ENCODE results near the gene SOWAHC. TPM values are rescaled to one million over a fixed set of nuclear protein-coding genes. Genes with fewer than 3 reads are reported as not detected.

SOWAHC gene
- total RNA-seq, 1 donor from 2014 or later: 16.5 TPM

DNA sequence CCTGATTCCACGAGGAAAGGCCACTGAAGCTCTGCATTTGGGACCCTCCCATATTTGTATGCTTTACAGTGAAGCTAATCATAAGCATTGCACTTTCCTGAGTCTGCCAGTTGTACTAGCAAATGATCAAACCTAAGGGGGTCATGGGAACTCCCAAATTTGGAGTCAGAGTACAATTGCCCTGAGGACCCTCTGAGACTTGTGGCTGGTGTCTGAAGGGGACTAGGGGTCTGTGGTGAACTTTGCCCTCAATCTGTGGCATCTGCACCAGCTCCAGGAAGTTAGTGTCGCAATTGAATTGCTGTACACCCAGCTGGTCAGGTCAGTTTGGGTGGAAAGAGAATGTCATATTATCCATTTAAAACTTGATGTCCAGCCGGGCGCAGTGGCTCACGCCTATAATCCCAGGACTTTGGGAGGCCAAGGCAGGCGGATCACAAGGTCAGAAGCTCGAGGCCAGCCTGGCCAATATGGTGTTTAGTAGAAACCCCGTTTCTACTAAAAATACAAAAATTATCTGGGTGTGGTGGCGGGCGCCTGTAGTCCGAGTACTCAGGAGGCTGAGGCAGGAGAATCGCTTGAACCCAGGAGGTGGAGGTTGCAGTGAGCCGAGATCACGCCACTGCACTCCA lies 18.1 kb downstream of the SOWAHC start:
- Histone ChIP-seq H3K4me1 (ENCODE audit: insufficient read depth, low read length) (no peaks in the 10 kb centered on the region), H3K9ac (ENCODE audit: low read length) (no peak overlapping the region), H3K9me3 (ENCODE audit: insufficient read depth, low read depth, low read length) (no peaks in the 10 kb centered on the region), H3K27ac (ENCODE audit: low read depth, low read length) (no peak overlapping the region), H3K4me2 (ENCODE audit: low read length) (no peak overlapping the region), H3K4me3 (ENCODE audit: insufficient read depth, low read depth, low read length) (no peak overlapping the region), H3K79me2 (ENCODE audit: insufficient read depth, low read length) (no peaks in the 10 kb centered on the region), H3K27me3 (ENCODE audit: insufficient read depth, low read length) (no peaks in the 10 kb centered on the region), H3K36me3 (ENCODE audit: insufficient read depth, low read length) (no peaks in the 10 kb centered on the region), H4K20me1 (ENCODE audit: insufficient read depth, low read length) (no peaks in the 10 kb centered on the region), H2AFZ (ENCODE audit: low read depth, low read length) (no peak overlapping the region)
- H3K36me3 Mint-ChIP-seq (ENCODE audit: low read depth, unreplicated experiment): no peaks in the 10 kb centered on the region
- H3K9me3 Mint-ChIP-seq (ENCODE audit: unreplicated experiment): no peaks in the 10 kb centered on the region
- FAIRE-seq (no peak), DNase-seq (ENCODE audit: low read depth) (no peak)
- peaks cover 1% of the 10 kb centered on the region for H3K4me1 Mint-ChIP-seq (ENCODE audit: low read depth, unreplicated experiment)
- H3K27me3 Mint-ChIP-seq (ENCODE audit: low read depth, unreplicated experiment): peaks cover 4% of the 10 kb centered on the region
- no peak overlapping the region for H3K4me3 Mint-ChIP-seq (ENCODE audit: unreplicated experiment)
- no peak overlapping the region for H3K27ac Mint-ChIP-seq (ENCODE audit: unreplicated experiment)
- TF ChIP-seq, protein P1, sequence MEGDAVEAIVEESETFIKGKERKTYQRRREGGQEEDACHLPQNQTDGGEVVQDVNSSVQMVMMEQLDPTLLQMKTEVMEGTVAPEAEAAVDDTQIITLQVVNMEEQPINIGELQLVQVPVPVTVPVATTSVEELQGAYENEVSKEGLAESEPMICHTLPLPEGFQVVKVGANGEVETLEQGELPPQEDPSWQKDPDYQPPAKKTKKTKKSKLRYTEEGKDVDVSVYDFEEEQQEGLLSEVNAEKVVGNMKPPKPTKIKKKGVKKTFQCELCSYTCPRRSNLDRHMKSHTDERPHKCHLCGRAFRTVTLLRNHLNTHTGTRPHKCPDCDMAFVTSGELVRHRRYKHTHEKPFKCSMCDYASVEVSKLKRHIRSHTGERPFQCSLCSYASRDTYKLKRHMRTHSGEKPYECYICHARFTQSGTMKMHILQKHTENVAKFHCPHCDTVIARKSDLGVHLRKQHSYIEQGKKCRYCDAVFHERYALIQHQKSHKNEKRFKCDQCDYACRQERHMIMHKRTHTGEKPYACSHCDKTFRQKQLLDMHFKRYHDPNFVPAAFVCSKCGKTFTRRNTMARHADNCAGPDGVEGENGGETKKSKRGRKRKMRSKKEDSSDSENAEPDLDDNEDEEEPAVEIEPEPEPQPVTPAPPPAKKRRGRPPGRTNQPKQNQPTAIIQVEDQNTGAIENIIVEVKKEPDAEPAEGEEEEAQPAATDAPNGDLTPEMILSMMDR (IDR thresholded peaks at IDR 0.05; ENCODE audit: insufficient read depth, low read depth, low read length): no peak
- no peak for TF ChIP-seq EZH2 (IDR thresholded peaks at IDR 0.05; ENCODE audit: insufficient read depth, low read length)

DNA sequence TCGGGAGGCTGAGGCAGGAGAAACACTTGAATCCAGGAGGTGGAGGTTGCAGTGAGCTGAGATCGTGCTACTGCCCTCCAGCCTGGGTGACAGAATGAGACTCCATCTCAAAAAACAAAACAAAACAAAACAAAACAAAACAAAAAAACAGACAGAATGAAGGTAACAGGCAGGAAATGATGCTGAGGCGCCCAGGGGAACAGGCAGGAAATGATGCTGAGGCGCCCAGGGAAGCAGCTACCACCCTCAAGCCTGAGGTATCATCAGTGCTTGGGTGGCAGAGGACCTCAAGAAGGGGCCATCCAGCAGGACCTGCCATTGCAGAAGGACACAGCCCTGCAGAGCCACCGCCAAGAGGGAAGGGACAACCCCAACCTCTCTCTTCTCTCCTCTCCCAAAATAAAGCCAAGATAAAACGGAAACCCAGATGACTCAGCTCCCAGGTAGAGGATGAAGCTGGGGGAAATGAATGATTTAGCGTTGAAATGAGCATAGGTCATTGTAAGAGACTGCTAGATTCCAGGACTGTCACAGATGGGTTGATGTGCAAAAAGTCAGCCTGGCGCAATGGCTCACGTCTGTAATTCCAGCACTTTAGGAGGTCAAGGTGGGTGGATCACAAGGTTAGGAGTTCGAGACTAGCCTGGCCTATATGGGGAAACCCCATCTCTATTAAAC lies 19.3 kb downstream of the SOWAHC start:
- no peaks in the 10 kb centered on the region for H3K27me3 Mint-ChIP-seq (ENCODE audit: low read depth, unreplicated experiment)
- H3K36me3 ChIP-seq (ENCODE audit: insufficient read depth, low read length): no peaks in the 10 kb centered on the region
- H3K4me1 ChIP-seq (ENCODE audit: insufficient read depth, low read length): no peaks in the 10 kb centered on the region
- no peaks in the 10 kb centered on the region for H3K9me3 ChIP-seq (ENCODE audit: insufficient read depth, low read depth, low read length)
- H3K4me3 Mint-ChIP-seq (ENCODE audit: unreplicated experiment): no peak overlapping the region
- H3K79me2 ChIP-seq (ENCODE audit: insufficient read depth, low read length): no peaks in the 10 kb centered on the region
- H3K27ac ChIP-seq (ENCODE audit: low read depth, low read length): no peak overlapping the region
- no peak for FAIRE-seq
- H3K4me3 ChIP-seq (ENCODE audit: insufficient read depth, low read depth, low read length): no peak overlapping the region
- no peak overlapping the region for H3K4me2 ChIP-seq (ENCODE audit: low read length)
- no peaks in the 10 kb centered on the region for H3K9me3 Mint-ChIP-seq (ENCODE audit: unreplicated experiment)
- no peaks in the 10 kb centered on the region for H3K36me3 Mint-ChIP-seq (ENCODE audit: low read depth, unreplicated experiment)
- no peak overlapping the region for H3K27ac Mint-ChIP-seq (ENCODE audit: unreplicated experiment)
- no peak for DNase-seq (ENCODE audit: low read depth)
- no peaks in the 10 kb centered on the region for H3K27me3 ChIP-seq (ENCODE audit: insufficient read depth, low read length)
- H2AFZ ChIP-seq (ENCODE audit: low read depth, low read length): no peak overlapping the region
- H4K20me1 ChIP-seq (ENCODE audit: insufficient read depth, low read length): no peaks in the 10 kb centered on the region
- TF ChIP-seq, protein P1 (IDR thresholded peaks at IDR 0.05; ENCODE audit: insufficient read depth, low read depth, low read length): no peak
- TF ChIP-seq EZH2 (IDR thresholded peaks at IDR 0.05; ENCODE audit: insufficient read depth, low read length): no peak
- peaks cover 1% of the 10 kb centered on the region for H3K4me1 Mint-ChIP-seq (ENCODE audit: low read depth, unreplicated experiment)
- no peak overlapping the region for H3K9ac ChIP-seq (ENCODE audit: low read length)

Measured in astrocyte (in vitro differentiated cells and primary cell).